Measurements from ENCODE around the gene HNF1B. TPM values are rescaled to one million over a fixed set of nuclear protein-coding genes. Genes with fewer than 3 reads are reported as not detected.

Gene HNF1B
- total RNA-seq, 4 donors from 2014 or later: not detected

GRCh38 chr17:37651849-37652248, 93.0 kb downstream of the HNF1B start:
- TF ChIP-seq CTCF (IDR thresholded peaks at IDR 0.05; ENCODE audit: low read depth): no peak

GRCh38 chr17:37650419-37651003, 94.3 kb downstream of the HNF1B start:
- no peak for TF ChIP-seq CTCF (IDR thresholded peaks at IDR 0.05; ENCODE audit: low read depth)

GRCh38 chr17:37648555-37648954, 96.3 kb downstream of the HNF1B start:
- no peak for TF ChIP-seq CTCF (IDR thresholded peaks at IDR 0.05; ENCODE audit: low read depth)

GRCh38 chr17:37647856-37648255, 97.0 kb downstream of the HNF1B start:
- TF ChIP-seq CTCF (IDR thresholded peaks at IDR 0.05; ENCODE audit: low read depth): no peak

GRCh38 chr17:37643869-37644268, 101.0 kb downstream of the HNF1B start:
- no peak for TF ChIP-seq CTCF (IDR thresholded peaks at IDR 0.05; ENCODE audit: low read depth)

- TF ChIP-seq CTCF (IDR thresholded peaks at IDR 0.05; ENCODE audit: low read depth): no peak
Observed at GRCh38 chr17:37643118-37643766, 101.6 kb downstream of the HNF1B start, which contains the start of gene DDX52. TSS of gene DDX52 (minus strand) at chr17:37643446. CDS start at chr17:37643420, 26 bp downstream.

GRCh38 chr17:37642681-37643080, 102.2 kb downstream of the HNF1B start:
- no peak for TF ChIP-seq CTCF (IDR thresholded peaks at IDR 0.05; ENCODE audit: low read depth)
